DOHH2 (cell line): ENCODE results near the gene SLC30A4.

Experiments
- CTCF ChIP-seq: fragments of 200-600 bp; sonication (generic); IDR thresholded peaks from one replicate; pipeline ENCODE4 v1.5.1; 2014; ENCODE audit warnings: antibody characterized with exemption, mild to moderate bottlenecking, low read depth, low read length; ENCODE audit not compliant: poor library complexity, severe bottlenecking
- EZH2phosphoT487 ChIP-seq: fragments of 200-600 bp; sonication (generic); IDR thresholded peaks from 2 replicates; pipeline ENCODE4 v1.6.1; 2017; ENCODE audit warnings: borderline replicate concordance, mild to moderate bottlenecking, antibody characterized with exemption, low read length, moderate library complexity, mixed read lengths

- TF ChIP-seq CTCF (no peak), EZH2phosphoT487 (no peak)
Observed at GRCh38 chr15:45441686-45442085, 80.9 kb downstream of the SLC30A4 start.
